Panc1 (cell line): ENCODE data around the gene CLEC16A.

Experiments used
- POLR2AphosphoS5 ChIP-seq: IDR thresholded peaks from 2 replicates; pipeline ENCODE4 v1.6.1; 2012; ENCODE audit warnings: mild to moderate bottlenecking, low read depth, low read length, moderate library complexity
- TCF7L2 ChIP-seq: IDR thresholded peaks from 2 replicates; pipeline ENCODE4 v1.6.1; 2011; ENCODE audit warnings: mild to moderate bottlenecking, low read depth, low read length, inconsistent platforms
- TF ChIP-seq, protein P1 (sequence below): fragments of 450-650 bp; IDR thresholded peaks from 2 replicates; pipeline ENCODE4 v1.5.1; 2017; ENCODE audit warnings: mild to moderate bottlenecking
- TF ChIP-seq, protein P2 (sequence below), 2 experiments: IDR thresholded peaks; 2 replicates each; pipeline ENCODE4 v1.6.1; 2011 to 2012; ENCODE audit warnings: low read depth in 2 of 2, control low read depth in 1 of 2, low read length in 1 of 2, mild to moderate bottlenecking in 1 of 2, moderate library complexity in 1 of 2; ENCODE audit not compliant: insufficient read depth in 1 of 2

DNA sequence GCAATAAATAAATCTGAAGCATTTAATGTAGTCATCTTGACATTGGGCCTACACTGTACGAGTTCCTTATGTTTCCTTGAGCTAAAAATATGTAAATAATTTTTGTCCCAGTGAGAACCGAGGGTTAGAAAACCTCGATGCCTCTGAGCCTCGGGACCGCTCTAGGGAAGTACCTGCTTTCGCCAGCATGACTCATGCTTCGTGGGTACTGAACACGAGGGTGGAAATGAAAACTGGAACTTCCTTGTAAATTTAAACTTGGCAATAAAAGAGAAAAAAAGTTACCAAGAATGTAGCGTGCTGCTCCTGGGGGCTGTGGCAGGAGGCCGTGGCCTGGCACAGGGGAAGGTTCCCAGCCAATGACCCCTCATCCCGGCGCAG lies 237.5 kb downstream of the CLEC16A start:
- TF ChIP-seq, protein P1, sequence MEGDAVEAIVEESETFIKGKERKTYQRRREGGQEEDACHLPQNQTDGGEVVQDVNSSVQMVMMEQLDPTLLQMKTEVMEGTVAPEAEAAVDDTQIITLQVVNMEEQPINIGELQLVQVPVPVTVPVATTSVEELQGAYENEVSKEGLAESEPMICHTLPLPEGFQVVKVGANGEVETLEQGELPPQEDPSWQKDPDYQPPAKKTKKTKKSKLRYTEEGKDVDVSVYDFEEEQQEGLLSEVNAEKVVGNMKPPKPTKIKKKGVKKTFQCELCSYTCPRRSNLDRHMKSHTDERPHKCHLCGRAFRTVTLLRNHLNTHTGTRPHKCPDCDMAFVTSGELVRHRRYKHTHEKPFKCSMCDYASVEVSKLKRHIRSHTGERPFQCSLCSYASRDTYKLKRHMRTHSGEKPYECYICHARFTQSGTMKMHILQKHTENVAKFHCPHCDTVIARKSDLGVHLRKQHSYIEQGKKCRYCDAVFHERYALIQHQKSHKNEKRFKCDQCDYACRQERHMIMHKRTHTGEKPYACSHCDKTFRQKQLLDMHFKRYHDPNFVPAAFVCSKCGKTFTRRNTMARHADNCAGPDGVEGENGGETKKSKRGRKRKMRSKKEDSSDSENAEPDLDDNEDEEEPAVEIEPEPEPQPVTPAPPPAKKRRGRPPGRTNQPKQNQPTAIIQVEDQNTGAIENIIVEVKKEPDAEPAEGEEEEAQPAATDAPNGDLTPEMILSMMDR: no peak
- TF ChIP-seq POLR2AphosphoS5 (no peak), TCF7L2 (no peak)
- TF ChIP-seq, protein P2, sequence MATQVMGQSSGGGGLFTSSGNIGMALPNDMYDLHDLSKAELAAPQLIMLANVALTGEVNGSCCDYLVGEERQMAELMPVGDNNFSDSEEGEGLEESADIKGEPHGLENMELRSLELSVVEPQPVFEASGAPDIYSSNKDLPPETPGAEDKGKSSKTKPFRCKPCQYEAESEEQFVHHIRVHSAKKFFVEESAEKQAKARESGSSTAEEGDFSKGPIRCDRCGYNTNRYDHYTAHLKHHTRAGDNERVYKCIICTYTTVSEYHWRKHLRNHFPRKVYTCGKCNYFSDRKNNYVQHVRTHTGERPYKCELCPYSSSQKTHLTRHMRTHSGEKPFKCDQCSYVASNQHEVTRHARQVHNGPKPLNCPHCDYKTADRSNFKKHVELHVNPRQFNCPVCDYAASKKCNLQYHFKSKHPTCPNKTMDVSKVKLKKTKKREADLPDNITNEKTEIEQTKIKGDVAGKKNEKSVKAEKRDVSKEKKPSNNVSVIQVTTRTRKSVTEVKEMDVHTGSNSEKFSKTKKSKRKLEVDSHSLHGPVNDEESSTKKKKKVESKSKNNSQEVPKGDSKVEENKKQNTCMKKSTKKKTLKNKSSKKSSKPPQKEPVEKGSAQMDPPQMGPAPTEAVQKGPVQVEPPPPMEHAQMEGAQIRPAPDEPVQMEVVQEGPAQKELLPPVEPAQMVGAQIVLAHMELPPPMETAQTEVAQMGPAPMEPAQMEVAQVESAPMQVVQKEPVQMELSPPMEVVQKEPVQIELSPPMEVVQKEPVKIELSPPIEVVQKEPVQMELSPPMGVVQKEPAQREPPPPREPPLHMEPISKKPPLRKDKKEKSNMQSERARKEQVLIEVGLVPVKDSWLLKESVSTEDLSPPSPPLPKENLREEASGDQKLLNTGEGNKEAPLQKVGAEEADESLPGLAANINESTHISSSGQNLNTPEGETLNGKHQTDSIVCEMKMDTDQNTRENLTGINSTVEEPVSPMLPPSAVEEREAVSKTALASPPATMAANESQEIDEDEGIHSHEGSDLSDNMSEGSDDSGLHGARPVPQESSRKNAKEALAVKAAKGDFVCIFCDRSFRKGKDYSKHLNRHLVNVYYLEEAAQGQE (IDR thresholded peaks at IDR 0.05; ENCODE audit: insufficient read depth in 1 of 2, low read depth in 2 of 2, low read length in 1 of 2): no peak
